H9 (cell line): ENCODE measurements around the gene ADAM17. TPM values are rescaled to one million over a fixed set of nuclear protein-coding genes. Genes with fewer than 3 reads are reported as not detected.

Source experiments
- DNase-seq: peaks from one replicate; pipeline ENCODE4 v3.0.0-alpha.2; 2017
- H2AFZ ChIP-seq: one replicate; pipeline ENCODE4 v1.6.1; 2013; ENCODE audit warnings: mild to moderate bottlenecking, low read length, control low read depth, moderate library complexity
- H2AK5ac ChIP-seq: 2 replicates; pipeline ENCODE4 v1.6.1; 2013; ENCODE audit warnings: low read length, control low read depth, mixed read lengths; ENCODE audit not compliant: insufficient read length
- H2BK120ac ChIP-seq: one replicate; pipeline ENCODE4 v1.6.1; 2013; ENCODE audit warnings: low read depth, mild to moderate bottlenecking, low read length, control low read depth, inconsistent platforms; ENCODE audit not compliant: poor library complexity, severe bottlenecking
- H2BK12ac ChIP-seq: 2 replicates; pipeline ENCODE4 v1.6.1; 2013; ENCODE audit warnings: low read length, control low read depth, mixed read lengths, low read depth; ENCODE audit not compliant: insufficient read length
- H2BK15ac ChIP-seq: 2 replicates; pipeline ENCODE4 v1.6.1; 2013; ENCODE audit warnings: low read depth, low read length, control low read depth
- H2BK20ac ChIP-seq: one replicate; pipeline ENCODE4 v1.6.1; 2013; ENCODE audit warnings: low read depth, mild to moderate bottlenecking, low read length, control low read depth, inconsistent platforms; ENCODE audit not compliant: poor library complexity, severe bottlenecking
- H2BK5ac ChIP-seq: 2 replicates; pipeline ENCODE4 v1.6.1; 2013; ENCODE audit warnings: low read length, control low read depth, mixed read lengths; ENCODE audit not compliant: insufficient read length
- H3K14ac ChIP-seq: 2 replicates; pipeline ENCODE4 v1.6.1; 2013; ENCODE audit warnings: low read length, control low read depth; ENCODE audit not compliant: insufficient read depth
- H3K18ac ChIP-seq: 2 replicates; pipeline ENCODE4 v1.6.1; 2013; ENCODE audit warnings: low read depth, mild to moderate bottlenecking, mixed read lengths, low read length, control low read depth; ENCODE audit not compliant: insufficient read length
- H3K23ac ChIP-seq: 2 replicates; pipeline ENCODE4 v1.6.1; 2013; ENCODE audit warnings: low read length, control low read depth, mixed read lengths, low read depth; ENCODE audit not compliant: insufficient read length
- H3K23me2 ChIP-seq: 2 replicates; pipeline ENCODE4 v1.6.1; 2013; ENCODE audit warnings: low read depth, mild to moderate bottlenecking, mixed read lengths, low read length, control low read depth; ENCODE audit not compliant: insufficient read length, poor library complexity, severe bottlenecking
- H3K27ac ChIP-seq: 2 replicates; pipeline ENCODE4 v1.5.1; 2013; ENCODE audit warnings: low read length, control low read depth, mixed read lengths, low read depth; ENCODE audit not compliant: insufficient read length
- H3K27me3 ChIP-seq: 2 replicates; pipeline ENCODE4 v1.6.1; 2013; ENCODE audit warnings: low read length, control low read depth, inconsistent platforms; ENCODE audit not compliant: insufficient read depth
- H3K4ac ChIP-seq: 2 replicates; pipeline ENCODE4 v1.6.1; 2013; ENCODE audit warnings: low read depth, mild to moderate bottlenecking, control low read depth, inconsistent platforms, low read length, moderate library complexity
- H3K4me1 ChIP-seq: 2 replicates; pipeline ENCODE4 v1.6.1; 2013; ENCODE audit warnings: low read length, control low read depth, inconsistent platforms; ENCODE audit not compliant: insufficient read depth
- H3K4me2 ChIP-seq: 2 replicates; pipeline ENCODE4 v1.6.1; 2013; ENCODE audit warnings: low read length, control low read depth, mixed read lengths; ENCODE audit not compliant: insufficient read length, insufficient read depth
- H3K56ac ChIP-seq: 2 replicates; pipeline ENCODE4 v1.6.1; 2013; ENCODE audit warnings: low read depth, mild to moderate bottlenecking, mixed read lengths, low read length, control low read depth; ENCODE audit not compliant: insufficient read length
- H3K79me1 ChIP-seq: 2 replicates; pipeline ENCODE4 v1.6.1; 2013; ENCODE audit warnings: low read depth, mild to moderate bottlenecking, moderate library complexity, low read length, control low read depth, inconsistent platforms; ENCODE audit not compliant: insufficient read depth, poor library complexity, severe bottlenecking
- H3K79me2 ChIP-seq: 2 replicates; pipeline ENCODE4 v1.6.1; 2013; ENCODE audit warnings: low read length, control low read depth, inconsistent platforms; ENCODE audit not compliant: insufficient read depth
- H3K9ac ChIP-seq: 2 replicates; pipeline ENCODE4 v1.6.1; 2013; ENCODE audit warnings: low read length, control low read depth, mixed read lengths; ENCODE audit not compliant: insufficient read length; ENCODE audit errors: extremely low read depth
- H3K9me3 ChIP-seq: one replicate; pipeline ENCODE4 v1.6.1; 2013; ENCODE audit warnings: low read depth, low read length, inconsistent platforms; ENCODE audit not compliant: control insufficient read depth
- H3T11ph ChIP-seq: one replicate; pipeline ENCODE4 v1.6.1; 2013; ENCODE audit warnings: mild to moderate bottlenecking, low read length, control low read depth, inconsistent platforms
- H4K20me1 ChIP-seq: one replicate; pipeline ENCODE4 v1.6.1; 2013; ENCODE audit not compliant: control insufficient read depth, insufficient read length, insufficient read depth
- H4K5ac ChIP-seq: 2 replicates; pipeline ENCODE4 v1.6.1; 2013; ENCODE audit warnings: low read depth, mild to moderate bottlenecking, mixed read lengths, low read length, control low read depth; ENCODE audit not compliant: insufficient read length
- H4K8ac ChIP-seq: replicated peaks from 2 replicates; pipeline ENCODE4 v1.6.1; 2013; ENCODE audit warnings: low read length, control low read depth, mixed read lengths, low read depth; ENCODE audit not compliant: insufficient read length
- H4K91ac ChIP-seq: 2 replicates; pipeline ENCODE4 v1.6.1; 2013; ENCODE audit warnings: low read depth, mild to moderate bottlenecking, moderate library complexity, mixed read lengths, low read length, control low read depth; ENCODE audit not compliant: insufficient read length
- H3K27ac Mint-ChIP-seq, 3 experiments: 2 replicates in 2 of 3; 3 replicates in 1 of 3; pipeline ENCODE4 v1.8.0; 2020 to 2021; ENCODE audit warnings: mixed read lengths in 3 of 3, mild to moderate bottlenecking in 1 of 3, moderate library complexity in 1 of 3
- H3K27me3 Mint-ChIP-seq: 2 replicates; pipeline ENCODE4 v1.8.0; 2021; ENCODE audit warnings: low read depth, mild to moderate bottlenecking, moderate library complexity, mixed read lengths
- H3K36me3 Mint-ChIP-seq, 3 experiments: 2 replicates in 2 of 3; 3 replicates in 1 of 3; pipeline ENCODE4 v1.8.0; 2020 to 2021; ENCODE audit warnings: low read depth in 3 of 3, mixed read lengths in 3 of 3; ENCODE audit not compliant: insufficient read depth in 1 of 3
- H3K4me1 Mint-ChIP-seq, 2 experiments: 2 replicates each; pipeline ENCODE4 v1.8.0; 2020; ENCODE audit warnings: mixed read lengths in 2 of 2
- H3K4me3 Mint-ChIP-seq, 2 experiments: 2 replicates in 1 of 2; 3 replicates in 1 of 2; pipeline ENCODE4 v1.8.0; 2020 to 2021; ENCODE audit warnings: mild to moderate bottlenecking in 2 of 2, mixed read lengths in 2 of 2, moderate library complexity in 1 of 2
- H3K9me3 Mint-ChIP-seq, 2 experiments: 2 replicates in 1 of 2; 3 replicates in 1 of 2; pipeline ENCODE4 v1.8.0; 2020; ENCODE audit warnings: mild to moderate bottlenecking in 2 of 2, mixed read lengths in 2 of 2, moderate library complexity in 1 of 2
- CTCF ChIP-seq: fragments of 200-600 bp; sonication (generic); conservative IDR thresholded peaks from 3 replicates; pipeline ENCODE4 v1.8.0; 2021; ENCODE audit warnings: antibody characterized with exemption, mild to moderate bottlenecking
- WGBS: extraction: QIAGEN DNeasy Blood & Tissue Kit; methylation state at CpG from one replicate; pipeline ENCODE4 v1.1.7; 2013; ENCODE audit warnings: missing lambda C conversion rate, low lambda C conversion rate, mixed read lengths; ENCODE audit not compliant: insufficient read length; ENCODE audit errors: extremely low coverage; 5-methylcytosine and 5-hydroxymethylcytosine counted together
- total RNA-seq: library from RNA; stranded (reverse); gene quantifications from 2 replicates; pipeline ENCODE4 v1.2.1, GENCODE V29; 2021

The ADAM17 gene
- total RNA-seq, 1 experiment from 2014 or later: 26.3 TPM

DNA sequence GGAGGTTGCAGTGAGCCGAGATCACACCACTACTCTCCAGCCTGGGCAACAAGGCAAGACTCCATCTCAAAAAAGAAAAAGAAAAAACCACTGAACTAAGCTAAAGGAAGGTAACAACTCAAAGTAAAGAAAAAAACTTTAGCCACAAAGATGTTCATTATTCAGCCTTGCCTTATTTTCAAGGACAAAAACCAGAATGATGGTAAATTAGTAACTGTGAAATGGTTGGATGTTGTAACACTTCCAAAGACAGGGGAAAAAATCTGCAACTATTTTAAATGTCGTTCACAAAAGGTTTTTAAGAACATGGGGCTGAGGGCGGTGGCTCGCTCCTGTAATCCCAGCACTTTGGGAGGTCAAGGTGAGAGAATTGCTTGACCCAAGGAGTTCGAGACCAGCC, 10.1 kb downstream of the ADAM17 start:
- no peak overlapping the region for H3T11ph ChIP-seq
- no CpG with 5 or more reads among the region's 5 CpGs for WGBS
- no peak overlapping the region for H4K5ac ChIP-seq
- H2AK5ac ChIP-seq: no peak overlapping the region
- no peak overlapping the region for H2BK5ac ChIP-seq
- H3K79me1 ChIP-seq: peaks cover 12% of the 10 kb centered on the region
- H3K4me1 ChIP-seq: peaks cover 8% of the 10 kb centered on the region; the same call in 1 of the 2 replicates
- Mint-ChIP-seq H3K27me3 (no peaks in the 10 kb centered on the region), H3K4me1 (peaks cover 18 to 19% of the 10 kb centered on the region in 2 experiments), H3K4me3 (no peak overlapping the region), H3K27ac (no peak overlapping the region), H3K9me3 (no peaks in the 10 kb centered on the region), H3K36me3 (0 out of 7 replicates have a peak, but pooled peaks cover 0 to 2% (median 0%) of the 10 kb centered on the region in 3 experiments)
- no peak overlapping the region for H2AFZ ChIP-seq
- H3K56ac ChIP-seq: no peak overlapping the region
- no peak overlapping the region for H2BK20ac ChIP-seq
- no peaks in the 10 kb centered on the region for H3K9me3 ChIP-seq
- no peak overlapping the region for H4K8ac ChIP-seq
- no peak overlapping the region for H3K27ac ChIP-seq
- no peak overlapping the region for H2BK120ac ChIP-seq
- no peak overlapping the region for H3K14ac ChIP-seq
- no peak overlapping the region for H3K18ac ChIP-seq
- no peak overlapping the region for H3K23ac ChIP-seq
- no peak overlapping the region for H3K4ac ChIP-seq
- H3K27me3 ChIP-seq: no peaks in the 10 kb centered on the region
- H4K91ac ChIP-seq: no peak overlapping the region
- no peak overlapping the region for H3K9ac ChIP-seq
- no peak for TF ChIP-seq CTCF
- no peak overlapping the region for H3K4me2 ChIP-seq
- no peak overlapping the region for H2BK15ac ChIP-seq
- no peaks in the 10 kb centered on the region for H4K20me1 ChIP-seq
- no peaks in the 10 kb centered on the region for H3K23me2 ChIP-seq
- no peak overlapping the region for H2BK12ac ChIP-seq
- H3K79me2 ChIP-seq: peaks cover 5% of the 10 kb centered on the region; the same call in 1 of the 2 replicates
- no peak for DNase-seq
